Activated CD4-positive, alpha-beta T cell treated with anti-CD3 and anti-CD28 coated beads for 1 hour (primary cell): ENCODE results near the gene PDGFD.

Experiments used
- DNase-seq: peaks from one replicate; pipeline ENCODE4 v3.0.0-alpha.2; 2020

Gene PDGFD

DNA sequence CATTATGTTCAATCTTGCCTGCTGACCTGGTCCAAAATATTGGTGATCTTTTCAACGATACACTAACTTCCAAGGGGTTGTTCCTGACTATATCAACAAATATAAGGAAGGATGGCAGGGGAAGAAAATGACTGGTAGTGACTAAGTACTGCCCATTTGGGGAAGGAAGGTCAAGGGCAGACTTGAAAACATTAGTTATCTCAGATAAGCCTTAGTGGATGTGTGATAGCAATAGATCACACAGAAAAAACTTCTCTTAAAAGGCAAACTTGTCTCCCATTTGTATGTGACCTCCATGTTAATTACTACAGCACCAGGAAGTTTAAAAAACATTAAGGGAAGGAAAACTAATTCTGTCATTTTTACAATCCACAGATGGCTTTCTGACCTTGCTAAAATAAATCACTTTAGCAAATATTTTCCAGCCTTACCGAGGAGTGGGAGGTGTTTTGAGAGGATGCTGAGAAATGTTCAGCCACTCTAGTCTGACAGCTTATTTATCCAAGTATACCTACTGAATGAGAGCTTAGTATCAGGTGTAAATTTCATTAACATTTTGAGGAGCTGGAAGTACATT is 215.7 kb downstream of the PDGFD start:
- DNase-seq = no peak

DNA sequence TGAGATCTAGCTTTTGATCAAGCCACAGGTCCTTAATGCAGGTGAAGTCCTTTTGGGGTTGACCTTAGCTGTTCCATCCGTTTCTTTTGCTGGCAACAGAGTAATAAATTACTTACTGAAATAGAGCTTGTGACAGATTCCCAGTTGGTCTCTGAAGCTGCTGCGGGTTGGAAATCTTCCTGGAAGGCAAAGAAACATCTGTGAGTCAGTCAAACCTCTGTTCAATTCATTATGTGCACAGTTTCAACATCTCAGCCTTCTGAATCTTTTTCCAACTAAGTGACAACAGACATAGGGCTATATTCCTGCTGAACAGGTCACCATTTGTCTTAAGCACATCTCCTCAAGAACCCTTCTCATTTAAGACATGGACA is 216.4 kb downstream of the PDGFD start:
- no peak for DNase-seq

DNA sequence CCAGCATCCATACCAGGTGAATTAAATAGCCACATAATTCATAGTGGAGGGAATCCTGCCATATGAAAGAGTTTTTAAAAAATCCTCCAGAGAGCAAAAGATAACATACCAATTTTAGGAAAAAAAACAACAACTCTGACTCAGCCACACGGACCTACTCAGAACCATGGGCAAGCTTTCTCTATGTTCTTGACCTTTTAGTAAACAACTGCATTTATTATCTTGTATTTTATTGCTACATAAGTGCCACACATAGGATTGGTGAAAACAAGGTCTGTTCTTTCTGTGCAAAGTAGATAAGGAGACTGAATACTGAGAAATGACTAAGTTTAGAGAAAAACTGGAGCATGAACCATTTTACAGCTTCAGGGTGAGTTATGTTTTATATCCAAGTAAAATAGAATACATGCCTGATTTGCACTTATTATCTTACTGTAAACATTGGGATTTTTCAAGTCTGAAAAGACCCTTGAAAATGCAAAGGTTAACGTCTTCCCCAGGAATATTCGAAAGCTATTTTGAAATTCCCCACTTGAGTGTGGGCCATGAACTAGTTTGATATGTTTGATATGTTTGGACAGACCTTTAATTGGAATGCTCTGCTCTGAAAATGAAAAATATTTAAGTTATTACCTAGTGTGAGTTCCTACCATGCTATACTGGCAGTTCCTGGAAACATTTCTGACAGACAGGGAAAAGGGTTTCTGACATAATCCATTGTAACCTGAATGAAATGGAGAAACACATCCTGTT is 217.0 kb downstream of the PDGFD start:
- no peak for DNase-seq

DNA sequence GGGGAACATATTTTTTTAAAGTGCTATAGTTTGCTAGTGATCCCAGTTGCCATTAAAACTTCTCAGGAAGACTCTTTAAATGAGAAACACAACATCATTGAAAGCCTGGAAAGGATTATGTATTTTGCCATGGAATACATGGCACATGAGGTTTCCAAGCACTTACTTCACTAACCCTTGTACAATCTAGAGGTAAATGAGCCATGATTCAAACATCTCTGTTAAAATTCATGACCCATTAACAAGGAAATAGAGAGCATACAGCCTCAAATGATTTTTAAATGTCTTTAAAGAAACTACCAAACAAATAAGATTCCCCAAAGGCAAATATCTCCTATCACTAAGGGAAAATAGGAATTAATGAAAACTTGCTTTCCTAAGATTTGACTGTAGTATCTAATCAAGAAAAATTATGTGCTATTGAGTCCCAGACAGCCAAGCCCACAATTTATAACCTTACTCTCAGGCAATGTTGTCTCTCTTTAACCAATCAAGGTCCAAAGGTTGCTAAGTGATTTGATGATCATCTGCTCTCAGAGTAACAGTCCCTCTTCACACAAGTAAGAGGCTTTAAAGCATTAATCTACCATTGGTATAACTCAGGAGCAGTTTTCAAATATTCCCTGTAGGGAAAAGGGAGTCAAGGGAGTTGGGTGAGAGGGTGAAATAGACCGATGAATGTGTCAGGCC is 219.6 kb downstream of the PDGFD start:
- no peak for DNase-seq

DNA sequence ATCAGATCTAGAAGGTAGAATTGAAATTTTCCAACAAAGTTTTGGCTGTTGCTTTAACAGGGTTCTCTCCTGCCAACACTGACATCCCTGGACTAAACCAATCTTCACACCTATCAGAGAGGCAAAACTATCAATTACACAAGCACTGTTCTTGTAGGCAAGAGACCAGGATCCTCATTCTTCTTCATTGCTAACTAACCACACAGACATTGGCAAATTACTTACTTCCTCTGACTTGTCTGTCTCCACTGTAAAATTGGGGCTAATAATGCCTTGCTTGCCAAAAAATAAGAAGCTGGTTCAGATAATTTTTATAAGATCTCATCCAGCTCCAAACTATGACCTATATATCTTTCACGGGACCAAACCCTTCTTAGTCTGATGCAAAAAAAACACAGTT is 221.3 kb downstream of the PDGFD start:
- DNase-seq = no peak

DNA sequence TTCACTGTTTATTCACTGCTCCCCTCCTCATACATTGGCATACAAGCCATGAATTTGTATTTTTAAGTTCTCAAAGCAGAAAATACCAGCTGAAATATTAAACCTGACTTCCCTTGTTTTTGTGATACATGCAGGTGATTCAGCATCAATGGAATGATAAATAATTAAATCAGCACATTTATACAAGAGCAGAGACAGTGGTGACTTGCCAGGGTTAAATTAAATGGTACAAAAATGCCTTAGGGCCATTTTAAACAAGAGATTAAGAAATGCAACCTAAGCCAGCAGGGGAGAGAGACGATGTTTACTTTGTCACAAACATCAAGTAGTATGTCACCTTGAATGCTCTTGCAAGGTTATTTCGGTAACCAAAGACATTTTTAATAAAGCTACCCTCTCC is 223.4 kb downstream of the PDGFD start:
- DNase-seq = no peak

DNA sequence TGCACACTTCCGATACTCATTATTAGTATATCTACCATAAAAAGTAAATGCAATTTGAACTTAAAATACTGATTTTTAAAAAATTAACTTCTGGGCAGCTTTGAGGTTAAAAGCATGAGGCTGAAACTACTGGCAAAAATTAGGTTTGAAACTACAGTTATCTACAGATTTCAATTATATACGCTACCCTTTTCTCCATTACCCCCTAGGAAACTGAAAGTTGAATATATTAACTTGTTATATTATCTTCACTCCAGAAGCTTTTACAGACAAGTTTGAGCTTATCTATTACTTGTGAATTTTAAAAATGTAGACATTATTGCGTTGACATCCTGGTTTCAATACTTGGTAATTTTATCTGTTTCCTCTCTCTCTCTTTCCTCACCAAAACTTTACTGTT is 224.3 kb downstream of the PDGFD start:
- no peak for DNase-seq

DNA sequence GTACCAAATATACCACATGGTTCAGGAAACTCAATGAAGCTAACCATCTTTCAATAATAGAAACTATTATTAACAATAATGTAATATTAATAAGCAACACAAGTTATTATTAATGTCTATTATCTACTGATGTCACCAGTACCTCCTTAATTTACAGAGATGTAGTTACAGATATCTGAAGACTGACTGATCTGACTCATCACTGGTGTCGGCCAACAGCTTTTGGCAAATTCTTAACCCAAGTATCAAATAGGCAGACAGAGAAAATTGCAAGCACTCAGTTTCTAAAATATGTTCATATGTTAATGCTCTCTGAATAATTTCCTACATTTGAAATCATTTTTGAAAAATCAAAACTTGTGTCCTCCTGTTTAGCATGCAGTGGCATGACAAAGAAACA is 227.9 kb downstream of the PDGFD start:
- DNase-seq = no peak

DNA sequence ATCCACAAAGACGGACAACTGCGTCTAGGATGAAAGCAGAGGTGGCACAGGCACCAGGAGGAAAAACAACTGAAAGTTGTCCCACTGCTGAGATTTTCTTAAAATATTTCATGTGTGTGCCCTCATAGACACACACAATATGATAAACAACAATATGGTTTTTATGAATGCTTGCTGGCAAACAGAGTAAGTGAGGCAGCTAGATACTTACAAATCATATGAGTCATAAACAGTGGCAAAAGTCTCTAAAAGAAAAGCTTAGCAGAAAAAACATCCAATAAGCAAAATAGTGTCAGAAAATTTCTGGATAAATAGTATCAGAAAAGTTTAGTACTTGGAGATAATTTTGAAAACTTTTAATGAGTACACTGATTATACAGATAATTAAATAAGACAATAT is 228.7 kb downstream of the PDGFD start:
- DNase-seq = no peak

DNA sequence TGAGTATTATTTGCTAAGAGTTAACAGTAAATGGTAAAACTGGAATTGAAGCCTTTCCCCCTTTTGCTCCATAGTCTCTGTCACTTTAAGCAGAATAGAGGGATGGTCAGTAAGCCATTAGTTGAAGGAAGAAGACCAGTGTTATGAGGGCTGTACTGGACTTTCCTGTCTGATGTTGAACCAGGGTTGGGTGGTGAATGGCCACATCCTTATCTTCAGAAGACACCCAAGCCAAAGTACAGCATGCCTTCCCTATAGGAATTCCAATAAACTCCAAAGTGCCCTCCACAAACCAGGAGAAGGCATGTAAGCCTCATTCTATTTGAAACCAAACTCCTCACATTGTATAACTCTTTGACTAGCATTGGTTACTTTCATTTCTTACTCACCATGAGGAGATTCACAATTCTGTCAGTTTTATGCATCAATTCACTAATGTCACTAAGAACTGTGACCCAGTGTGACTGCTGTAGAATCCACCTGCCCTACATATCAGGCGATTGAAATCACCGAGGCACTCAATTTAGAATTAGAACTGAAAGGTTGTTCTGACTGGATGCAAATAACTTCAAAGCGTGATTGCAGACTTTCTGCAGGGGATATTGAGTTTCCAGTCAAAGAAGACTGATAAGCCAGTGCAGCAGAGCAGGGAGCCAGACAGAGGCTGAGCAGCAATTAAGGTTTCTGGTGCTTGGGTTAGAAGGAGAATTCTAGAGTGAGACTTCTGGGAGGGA is 234.6 kb downstream of the PDGFD start:
- no peak for DNase-seq

DNA sequence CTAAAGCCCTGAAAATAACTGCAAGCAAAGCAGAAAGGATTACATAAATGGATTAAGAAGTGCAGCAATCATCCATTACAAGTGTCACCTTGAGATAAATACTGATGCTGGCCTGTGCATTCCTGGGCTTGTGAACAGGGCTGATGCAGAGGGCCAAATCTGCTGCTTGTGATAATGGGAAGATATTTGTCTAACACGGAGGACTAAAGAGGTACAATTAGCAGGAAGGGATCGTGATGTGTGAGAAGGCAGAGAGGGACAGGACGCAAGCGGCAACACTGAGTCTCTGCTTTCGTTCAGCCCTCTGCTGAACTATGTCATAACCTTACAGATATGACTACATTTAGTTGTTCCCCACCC is 235.2 kb downstream of the PDGFD start:
- no peak for DNase-seq

DNA sequence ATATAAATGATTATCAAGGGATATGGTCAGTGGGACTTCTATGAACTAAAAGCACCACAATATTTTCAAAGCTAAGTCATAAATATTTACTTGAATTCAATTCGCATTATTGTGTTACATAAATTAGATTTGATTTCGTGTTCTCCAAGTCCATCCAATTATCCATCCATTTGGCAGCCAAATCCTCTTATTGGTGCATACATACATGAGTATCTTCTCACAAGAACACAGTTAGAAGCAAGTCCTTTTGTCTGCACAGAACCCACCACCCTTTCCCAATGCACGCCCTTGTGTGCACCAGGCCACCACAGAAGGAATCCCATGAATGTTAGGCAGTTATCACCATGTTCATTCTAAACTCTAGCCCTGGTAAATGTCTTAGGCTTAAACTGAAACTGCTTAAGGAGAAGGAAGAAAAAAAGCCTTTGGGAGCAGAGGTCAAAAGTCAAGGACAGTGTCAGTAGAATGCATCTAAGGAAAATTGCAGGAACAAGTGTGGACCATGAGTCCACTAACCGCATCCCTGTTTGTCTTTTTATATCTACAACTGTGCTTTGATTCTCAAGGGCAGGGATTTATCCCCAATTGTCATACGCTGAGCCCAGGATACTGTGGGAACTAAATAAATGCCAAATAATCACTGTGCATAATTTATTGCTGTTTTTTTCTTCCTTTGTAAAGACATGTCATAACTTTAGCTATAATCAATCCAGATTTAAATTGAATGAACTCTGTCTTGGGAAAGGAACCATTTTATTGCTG is 235.7 kb downstream of the PDGFD start:
- no peak for DNase-seq

DNA sequence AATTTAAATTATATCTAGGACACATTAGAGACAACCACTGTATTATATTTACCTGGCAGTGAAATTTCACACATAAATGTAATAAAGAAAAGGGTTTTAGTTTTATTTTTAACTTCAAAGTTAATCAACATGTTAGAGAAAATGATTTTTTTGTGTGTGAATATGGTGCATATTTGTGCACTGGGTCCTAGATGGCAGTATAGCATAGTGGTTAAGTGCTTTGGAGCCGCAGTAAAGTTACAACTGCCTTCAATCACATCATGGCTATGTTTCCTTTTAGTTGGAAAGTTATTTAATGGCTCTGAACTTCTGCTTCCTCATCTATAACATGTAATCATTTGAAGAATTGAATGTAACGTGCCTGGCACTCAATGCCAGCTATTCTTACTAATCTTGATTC is 236.4 kb downstream of the PDGFD start:
- DNase-seq = no peak

DNA sequence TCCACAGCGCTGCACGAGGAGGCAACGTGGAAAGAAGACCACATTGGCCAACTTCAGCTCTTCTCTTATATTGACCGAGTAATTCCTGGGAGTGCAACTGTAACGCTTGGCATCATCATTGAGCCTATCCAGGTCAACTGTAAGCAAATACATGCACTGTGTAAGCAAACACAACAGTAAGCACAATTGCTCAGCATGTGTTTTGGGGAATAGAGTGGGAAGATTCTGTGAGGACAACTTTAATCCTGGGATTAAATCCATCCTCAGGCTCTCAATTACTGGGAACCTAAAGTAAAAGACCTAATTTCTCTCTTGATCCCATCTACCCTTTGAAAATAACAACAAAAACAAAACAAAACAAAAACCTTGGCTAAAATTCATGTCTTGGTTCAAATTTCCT is 237.0 kb downstream of the PDGFD start:
- DNase-seq = no peak

DNA sequence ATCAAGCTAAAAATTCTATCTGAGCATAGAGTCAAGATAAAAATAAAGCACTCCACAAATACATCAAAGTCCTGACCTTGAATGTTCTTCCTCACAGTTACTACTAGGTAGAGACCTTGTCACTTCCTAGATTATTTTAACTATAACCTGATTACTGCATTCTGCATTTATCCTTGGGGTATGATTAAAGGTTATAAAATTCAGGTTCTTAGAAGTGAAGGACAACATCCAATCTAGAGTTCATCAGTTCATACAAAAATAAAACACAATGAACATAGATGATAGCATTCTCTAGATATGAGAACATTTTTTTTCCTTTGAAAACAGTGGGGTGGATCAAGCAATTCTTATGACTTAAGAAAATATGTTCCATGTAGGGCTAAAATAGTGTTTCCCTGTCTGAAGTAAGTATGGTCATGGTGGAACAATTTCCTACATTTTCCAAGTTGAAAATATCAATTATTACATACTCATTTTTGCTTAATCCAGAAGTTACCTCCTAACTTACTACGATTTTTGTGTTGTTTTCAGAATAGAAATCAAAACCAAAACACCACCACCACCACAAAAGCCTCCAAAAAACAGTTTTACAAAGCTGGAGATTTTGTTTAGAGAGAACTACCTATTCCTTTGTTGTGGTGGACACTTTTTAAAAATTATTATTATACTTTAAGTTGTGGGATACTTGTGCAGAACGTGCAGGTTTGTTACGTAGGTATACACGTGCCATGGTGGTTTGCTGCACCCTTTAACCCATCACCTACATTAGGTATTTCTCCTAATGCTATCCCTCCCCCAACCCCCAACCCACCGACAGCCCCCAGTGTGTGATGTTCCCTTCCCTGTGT is 239.6 kb downstream of the PDGFD start:
- DNase-seq = no peak

DNA sequence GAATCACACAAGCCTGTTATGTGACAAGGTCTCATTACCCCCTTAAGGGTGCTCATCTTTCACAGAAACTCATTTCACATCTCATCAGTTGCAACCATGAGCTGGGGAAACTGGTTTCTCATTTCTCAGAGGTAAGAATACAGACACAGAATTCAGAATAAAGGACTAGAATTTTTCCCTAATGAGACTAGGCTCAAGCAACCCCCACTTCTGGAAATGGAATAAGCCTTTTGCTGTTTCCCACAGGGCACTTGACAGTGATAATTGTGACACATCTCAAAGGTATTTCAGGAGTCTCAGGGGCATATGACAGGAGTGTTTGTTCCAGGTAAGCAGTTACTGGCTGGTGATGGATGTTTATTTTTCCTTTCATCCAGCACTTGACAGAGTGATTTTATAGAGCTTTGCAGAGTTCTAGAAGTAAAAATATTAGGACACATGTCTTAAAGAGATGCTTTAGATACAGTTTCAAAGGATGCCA is 240.5 kb downstream of the PDGFD start:
- DNase-seq = no peak

DNA sequence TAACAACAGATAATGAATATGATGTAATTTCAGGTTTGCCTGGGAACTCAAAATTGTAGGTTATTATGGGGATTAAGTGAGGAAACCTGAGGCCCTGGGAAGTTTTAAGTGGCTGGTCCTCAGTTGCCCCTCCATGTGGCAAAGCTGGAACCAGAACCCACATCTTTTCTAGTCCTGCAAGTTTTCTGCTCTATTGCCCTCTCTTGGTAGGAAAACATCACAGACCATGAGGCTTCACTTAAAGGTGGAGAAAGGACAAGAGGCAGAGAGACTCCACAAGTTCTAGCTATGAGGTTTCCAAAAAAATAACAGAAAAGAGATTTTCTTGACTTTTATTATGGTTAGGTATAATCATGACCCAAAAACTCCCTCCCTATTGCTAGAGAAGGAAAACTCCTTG is 243.0 kb downstream of the PDGFD start:
- no peak for DNase-seq

DNA sequence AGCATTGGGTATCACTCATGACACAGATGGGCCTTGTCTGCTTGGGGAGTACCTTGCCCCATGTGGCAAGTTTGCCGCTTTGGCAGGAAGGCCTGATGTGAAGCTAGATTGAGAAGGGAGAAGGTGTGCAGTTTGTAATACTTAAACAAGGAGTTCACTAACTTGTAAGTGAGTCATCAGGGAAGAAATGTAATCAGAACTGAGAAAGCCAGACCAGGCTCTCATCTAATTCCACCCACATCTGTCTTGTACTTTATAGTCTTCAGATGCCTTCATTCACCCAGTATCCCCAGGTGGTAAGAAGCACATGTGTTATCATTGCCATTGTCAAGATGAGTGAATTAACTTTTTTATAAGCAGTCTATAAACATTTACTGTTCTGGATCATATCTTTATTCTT is 243.5 kb downstream of the PDGFD start:
- no peak for DNase-seq

DNA sequence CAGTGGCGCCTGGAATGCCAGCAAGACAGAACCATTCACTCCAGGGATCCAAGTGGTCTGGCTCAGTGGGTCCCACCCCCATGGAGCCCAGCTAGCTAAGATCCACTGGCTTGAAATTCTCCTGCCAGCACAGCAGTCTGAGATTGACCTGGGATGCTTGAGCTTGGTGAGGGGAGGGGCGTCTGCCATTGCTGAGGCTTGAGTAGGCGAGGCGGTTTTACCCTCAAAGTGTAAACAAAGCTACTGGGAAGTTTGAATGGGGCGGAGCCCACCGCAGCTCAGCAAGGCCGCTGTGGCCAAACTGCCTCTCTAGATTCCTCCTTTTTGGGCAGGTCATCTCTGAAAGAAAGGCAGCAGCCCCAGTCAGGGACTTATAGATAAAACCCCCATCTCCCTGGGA is 253.2 kb downstream of the PDGFD start:
- DNase-seq = no peak

DNA sequence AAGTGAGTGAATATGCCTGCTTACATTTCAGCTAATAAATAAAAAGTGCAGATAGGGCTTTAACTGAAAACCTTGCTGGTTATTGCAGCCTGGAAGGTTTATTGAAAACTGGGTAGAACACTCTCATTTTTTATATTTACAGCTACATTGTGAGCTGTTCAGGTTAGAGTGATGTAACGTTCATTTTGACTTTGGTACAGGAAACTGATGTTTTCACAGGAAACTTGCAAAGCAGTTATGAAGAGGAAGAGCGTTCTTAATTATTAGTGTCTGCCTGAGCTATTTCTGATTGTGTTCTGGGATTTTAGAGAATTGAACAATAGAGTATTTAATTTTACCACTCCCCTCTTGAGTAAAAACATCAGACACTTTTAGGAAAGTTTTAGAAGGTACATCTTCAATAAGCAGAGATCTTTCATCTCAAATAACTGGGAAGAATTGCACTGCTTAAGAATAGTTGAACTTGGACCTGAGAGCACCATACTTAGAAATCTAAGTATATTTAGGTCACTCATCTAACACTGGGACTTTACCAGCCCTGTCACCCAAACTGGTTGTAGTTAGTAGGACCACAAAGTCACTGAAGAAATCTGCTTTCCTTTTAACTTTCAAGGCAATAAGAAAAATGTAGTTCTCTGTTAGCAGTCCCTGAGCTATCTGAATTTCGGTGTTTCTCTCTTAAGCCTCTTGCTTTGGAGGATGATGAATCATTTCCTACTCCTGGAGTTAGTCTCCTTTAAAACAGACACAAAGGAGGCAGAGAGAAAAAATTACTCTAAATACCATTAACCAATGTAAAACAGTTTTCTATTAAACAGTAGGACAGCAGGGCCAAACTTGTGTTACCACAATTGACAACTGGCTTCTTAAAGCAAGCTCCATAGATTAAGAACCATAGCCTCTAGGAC is 256.1 kb downstream of the PDGFD start:
- no peak for DNase-seq

DNA sequence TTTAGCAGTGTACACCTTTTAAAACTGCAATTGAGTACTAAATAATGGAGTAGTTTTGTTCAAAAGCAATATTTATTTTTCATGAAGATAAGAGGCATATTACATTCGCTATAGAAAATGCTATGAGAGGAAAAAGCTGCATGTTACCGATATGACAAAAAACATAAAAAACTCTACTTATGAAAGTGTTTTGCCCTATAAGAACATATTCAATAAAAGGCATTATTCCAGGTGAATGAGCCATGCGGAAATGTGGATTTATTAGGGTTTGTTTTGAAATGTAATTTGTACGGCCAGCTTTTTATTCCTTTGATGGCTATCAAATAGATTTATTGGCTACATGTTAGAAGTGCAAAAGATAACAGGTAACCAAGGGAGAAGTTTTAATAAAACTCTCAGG is 256.8 kb downstream of the PDGFD start:
- DNase-seq = no peak
